Ishikawa (cell line): ENCODE measurements around the gene DIP2C.

Experiments
- CEBPB ChIP-seq: IDR thresholded peaks from 2 replicates; pipeline ENCODE4 v1.6.1; 2012
- FOXM1 ChIP-seq: IDR thresholded peaks from 2 replicates; pipeline ENCODE4 v1.6.1; 2012; ENCODE audit warnings: low read depth, borderline replicate concordance
- MAX ChIP-seq: IDR thresholded peaks from 2 replicates; pipeline ENCODE4 v1.6.1; 2012
- NFIC ChIP-seq: IDR thresholded peaks from 2 replicates; pipeline ENCODE4 v1.6.1; 2012
- RAD21 ChIP-seq: IDR thresholded peaks from 2 replicates; pipeline ENCODE4 v1.6.1; 2012; ENCODE audit warnings: low read depth
- REST ChIP-seq: IDR thresholded peaks from 2 replicates; pipeline ENCODE4 v1.6.1; 2012; ENCODE audit warnings: low read depth, mild to moderate bottlenecking
- TAF1 ChIP-seq: IDR thresholded peaks from 2 replicates; pipeline ENCODE4 v1.6.1; 2012; ENCODE audit warnings: low read depth, mild to moderate bottlenecking
- TCF12 ChIP-seq: IDR thresholded peaks from 2 replicates; pipeline ENCODE4 v1.6.1; 2012; ENCODE audit warnings: low read depth
- TEAD4 ChIP-seq: IDR thresholded peaks from 2 replicates; pipeline ENCODE4 v1.6.1; 2012
- USF1 ChIP-seq: IDR thresholded peaks from 2 replicates; pipeline ENCODE4 v1.6.1; 2012
- YY1 ChIP-seq: IDR thresholded peaks from 2 replicates; pipeline ENCODE4 v1.6.1; 2012; ENCODE audit warnings: low read depth

GRCh38 chr10:552679-553078, 136.8 kb downstream of the DIP2C start:
- no peak for TF ChIP-seq TAF1
- no peak for TF ChIP-seq TCF12
- no peak for TF ChIP-seq RAD21
- no peak for TF ChIP-seq FOXM1
- no peak for TF ChIP-seq YY1
- TF ChIP-seq CEBPB: no peak
- TF ChIP-seq TEAD4: no peak
- TF ChIP-seq MAX: no peak
- no peak for TF ChIP-seq REST
- no peak for TF ChIP-seq NFIC
- TF ChIP-seq USF1: no peak
